Measurements from ENCODE around the gene RSRC1.
A peak's percentile ranks its signal among the peaks of the same experiment; 100 is the strongest.

The RSRC1 gene

GRCh38 chr3:158570999-158571702 lies 461.3 kb downstream of the RSRC1 start, which contains the start of gene MLF1:
MLF1 (plus strand) TSS chr3:158571194; CDS start chr3:158571301, 107 bp downstream.
- H2BK120ac ChIP-seq (ENCODE audit: low read depth, low read length): no peak within 1 kb of the TSS
- peak within 1 kb of the TSS; percentile 82 for H3K4me3 ChIP-seq (ENCODE audit: low read length)
- H2BK5ac ChIP-seq (ENCODE audit: low read length): no peak within 1 kb of the TSS
- H4K8ac ChIP-seq (ENCODE audit: low read depth, low read length): no peak within 1 kb of the TSS
- no peaks in the 10 kb centered on the region for H3K79me2 ChIP-seq (ENCODE audit: control insufficient read depth, insufficient read depth, low read length)
- H4K5ac ChIP-seq (ENCODE audit: low read length): no peak within 1 kb of the TSS
- peak within 1 kb of the TSS; percentile 99 for H3K4me2 ChIP-seq (ENCODE audit: low read length)
- H2BK15ac ChIP-seq (replicated peaks; ENCODE audit: low read depth): no peak within 1 kb of the TSS
- no peaks in the 10 kb centered on the region for H3K27me3 ChIP-seq (ENCODE audit: insufficient read depth, low read length, poor library complexity)
- H3K9ac ChIP-seq (ENCODE audit: low read length): peak within 1 kb of the TSS; percentile 63
- H3K27ac ChIP-seq (ENCODE audit: low read depth, low read length): no peak within 1 kb of the TSS
- peak; percentile 99 for DNase-seq
- H2AK5ac ChIP-seq (ENCODE audit: low read length): no peak within 1 kb of the TSS
- no peak within 1 kb of the TSS for H3K18ac ChIP-seq (ENCODE audit: low read length)
- H3K56ac ChIP-seq (ENCODE audit: low read length): peak within 1 kb of the TSS; percentile 89
- no CpG with 5 or more reads among the region's 51 CpGs for WGBS (ENCODE audit: extremely low coverage, insufficient coverage, low lambda C conversion rate)
- H3K23ac ChIP-seq (ENCODE audit: low read length): peak within 1 kb of the TSS; percentile 59
- H3K79me1 ChIP-seq (ENCODE audit: low read length): no peaks in the 10 kb centered on the region
- no peaks in the 10 kb centered on the region for H3K4me1 ChIP-seq (ENCODE audit: control insufficient read depth, low read depth, low read length)
- no peaks in the 10 kb centered on the region for H3K36me3 ChIP-seq (ENCODE audit: control insufficient read depth, insufficient read depth, low read length)
- H3K4ac ChIP-seq (ENCODE audit: low read depth, low read length): no peak within 1 kb of the TSS

DNA sequence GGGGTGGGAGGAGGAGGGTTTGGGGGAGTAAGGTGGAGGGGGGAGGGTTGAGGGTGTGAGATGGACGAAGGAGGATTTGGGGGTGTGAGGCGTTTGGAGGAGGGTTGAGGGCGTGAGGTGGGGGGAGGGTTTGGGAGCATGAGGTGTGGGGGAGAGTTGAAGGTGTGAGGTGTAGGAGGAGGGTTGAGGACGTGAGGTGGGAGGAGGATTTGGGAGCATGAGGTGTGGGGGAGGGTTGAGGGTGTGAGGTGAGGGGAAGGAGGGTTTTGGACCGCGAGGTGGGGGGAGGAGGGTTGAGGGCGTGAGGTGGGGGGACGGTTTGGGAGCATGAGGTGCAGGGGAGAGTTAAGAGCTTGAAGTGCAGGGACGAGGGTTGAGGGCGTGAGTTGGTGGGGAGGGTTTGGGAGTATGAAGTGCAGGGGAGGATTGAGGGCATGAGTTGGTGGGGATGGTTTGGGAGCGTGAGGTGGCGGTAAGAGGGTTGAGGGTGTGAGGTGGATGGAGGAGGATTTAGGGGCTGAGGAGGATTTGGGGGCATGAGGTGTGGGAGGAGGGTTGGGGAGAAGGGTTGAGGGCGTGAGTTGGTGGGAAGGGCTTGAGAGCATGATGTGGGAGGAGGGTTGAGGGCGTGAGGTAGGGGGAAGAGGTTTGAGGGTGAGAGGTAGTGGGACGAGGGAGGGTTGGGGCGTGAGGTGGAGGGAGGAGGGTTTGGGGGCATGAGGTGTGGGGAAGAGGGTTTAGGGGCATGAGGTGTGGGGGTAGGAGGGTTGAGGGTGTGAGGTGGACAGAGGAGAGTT lies 462.3 kb downstream of the RSRC1 start:
- Histone ChIP-seq H3K23ac (ENCODE audit: low read length) (no peak overlapping the region), H2BK120ac (ENCODE audit: low read depth, low read length) (no peak overlapping the region), H3K79me1 (ENCODE audit: low read length) (no peaks in the 10 kb centered on the region), H2AK5ac (ENCODE audit: low read length) (no peak overlapping the region), H3K79me2 (ENCODE audit: control insufficient read depth, insufficient read depth, low read length) (no peaks in the 10 kb centered on the region), H4K8ac (ENCODE audit: low read depth, low read length) (no peak overlapping the region), H2BK5ac (ENCODE audit: low read length) (no peak overlapping the region), H3K27ac (ENCODE audit: low read depth, low read length) (no peak overlapping the region), H3K4ac (ENCODE audit: low read depth, low read length) (no peak overlapping the region), H3K36me3 (ENCODE audit: control insufficient read depth, insufficient read depth, low read length) (no peaks in the 10 kb centered on the region), H2BK15ac (replicated peaks; ENCODE audit: low read depth) (no peak overlapping the region), H3K4me1 (ENCODE audit: control insufficient read depth, low read depth, low read length) (no peaks in the 10 kb centered on the region), H3K56ac (ENCODE audit: low read length) (no peak overlapping the region), H3K18ac (ENCODE audit: low read length) (no peak overlapping the region), H3K4me3 (ENCODE audit: low read length) (no peak overlapping the region), H3K9ac (ENCODE audit: low read length) (no peak overlapping the region), H3K27me3 (ENCODE audit: insufficient read depth, low read length, poor library complexity) (no peaks in the 10 kb centered on the region), H3K4me2 (ENCODE audit: low read length) (no peak overlapping the region), H4K5ac (ENCODE audit: low read length) (no peak overlapping the region)
- DNase-seq: no peak
- WGBS (ENCODE audit: extremely low coverage, insufficient coverage, low lambda C conversion rate): 97% methylated on average over 15 of the region's 16 CpGs

GRCh38 chr3:158572766-158573060 lies 462.8 kb downstream of the RSRC1 start:
- H3K79me2 ChIP-seq (ENCODE audit: control insufficient read depth, insufficient read depth, low read length): no peaks in the 10 kb centered on the region
- no peak overlapping the region for H4K8ac ChIP-seq (ENCODE audit: low read depth, low read length)
- no peak overlapping the region for H2BK120ac ChIP-seq (ENCODE audit: low read depth, low read length)
- H3K4me1 ChIP-seq (ENCODE audit: control insufficient read depth, low read depth, low read length): no peaks in the 10 kb centered on the region
- H3K4me3 ChIP-seq (ENCODE audit: low read length): no peak overlapping the region
- no peak overlapping the region for H3K56ac ChIP-seq (ENCODE audit: low read length)
- H3K27ac ChIP-seq (ENCODE audit: low read depth, low read length): no peak overlapping the region
- H2AK5ac ChIP-seq (ENCODE audit: low read length): no peak overlapping the region
- no peak overlapping the region for H3K23ac ChIP-seq (ENCODE audit: low read length)
- no peak overlapping the region for H4K5ac ChIP-seq (ENCODE audit: low read length)
- WGBS (ENCODE audit: extremely low coverage, insufficient coverage, low lambda C conversion rate): 100% methylated on average over 1 of the region's 8 CpGs
- no peaks in the 10 kb centered on the region for H3K36me3 ChIP-seq (ENCODE audit: control insufficient read depth, insufficient read depth, low read length)
- H3K9ac ChIP-seq (ENCODE audit: low read length): no peak overlapping the region
- H3K4me2 ChIP-seq (ENCODE audit: low read length): no peak overlapping the region
- no peak overlapping the region for H2BK15ac ChIP-seq (replicated peaks; ENCODE audit: low read depth)
- H3K4ac ChIP-seq (ENCODE audit: low read depth, low read length): no peak overlapping the region
- H2BK5ac ChIP-seq (ENCODE audit: low read length): no peak overlapping the region
- H3K27me3 ChIP-seq (ENCODE audit: insufficient read depth, low read length, poor library complexity): no peaks in the 10 kb centered on the region
- H3K79me1 ChIP-seq (ENCODE audit: low read length): no peaks in the 10 kb centered on the region
- no peak for DNase-seq
- H3K18ac ChIP-seq (ENCODE audit: low read length): no peak overlapping the region

DNA sequence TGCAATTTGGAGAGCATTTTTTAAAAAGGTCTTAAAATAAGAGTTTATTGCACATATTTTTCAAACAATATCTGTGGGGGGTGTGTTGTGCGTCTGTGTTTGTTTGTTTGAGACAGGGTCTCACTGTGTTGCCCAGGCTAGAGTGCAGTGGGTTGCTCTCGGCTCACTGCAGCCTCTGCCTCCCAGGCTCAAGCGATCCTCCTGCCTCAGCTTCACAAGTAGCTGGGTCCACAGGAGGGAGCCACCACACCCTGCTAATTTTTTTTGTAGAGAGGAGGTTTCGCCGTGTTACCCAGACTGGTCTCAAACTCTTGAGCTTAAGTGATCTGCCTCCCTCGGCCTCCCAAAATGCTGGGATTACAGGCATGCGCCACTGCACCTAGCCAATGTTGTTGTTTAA lies 463.8 kb downstream of the RSRC1 start:
- no peak overlapping the region for H3K4me3 ChIP-seq (ENCODE audit: low read length)
- no peaks in the 10 kb centered on the region for H3K4me1 ChIP-seq (ENCODE audit: control insufficient read depth, low read depth, low read length)
- H3K23ac ChIP-seq (ENCODE audit: low read length): no peak overlapping the region
- H3K79me1 ChIP-seq (ENCODE audit: low read length): no peaks in the 10 kb centered on the region
- no peak overlapping the region for H3K56ac ChIP-seq (ENCODE audit: low read length)
- no peak overlapping the region for H3K9ac ChIP-seq (ENCODE audit: low read length)
- no CpG with 5 or more reads among the region's 7 CpGs for WGBS (ENCODE audit: extremely low coverage, insufficient coverage, low lambda C conversion rate)
- no peak overlapping the region for H2BK120ac ChIP-seq (ENCODE audit: low read depth, low read length)
- no peaks in the 10 kb centered on the region for H3K36me3 ChIP-seq (ENCODE audit: control insufficient read depth, insufficient read depth, low read length)
- H3K79me2 ChIP-seq (ENCODE audit: control insufficient read depth, insufficient read depth, low read length): no peaks in the 10 kb centered on the region
- no peak overlapping the region for H4K5ac ChIP-seq (ENCODE audit: low read length)
- no peak overlapping the region for H2BK15ac ChIP-seq (replicated peaks; ENCODE audit: low read depth)
- H3K27me3 ChIP-seq (ENCODE audit: insufficient read depth, low read length, poor library complexity): no peaks in the 10 kb centered on the region
- H3K18ac ChIP-seq (ENCODE audit: low read length): no peak overlapping the region
- H3K4ac ChIP-seq (ENCODE audit: low read depth, low read length): no peak overlapping the region
- H2AK5ac ChIP-seq (ENCODE audit: low read length): no peak overlapping the region
- no peak overlapping the region for H3K4me2 ChIP-seq (ENCODE audit: low read length)
- H3K27ac ChIP-seq (ENCODE audit: low read depth, low read length): no peak overlapping the region
- no peak overlapping the region for H4K8ac ChIP-seq (ENCODE audit: low read depth, low read length)
- DNase-seq: peak; percentile 76
- H2BK5ac ChIP-seq (ENCODE audit: low read length): no peak overlapping the region

GRCh38 chr3:158574646-158575045 lies 464.8 kb downstream of the RSRC1 start:
- Histone ChIP-seq H3K4me2 (ENCODE audit: low read length) (no peak overlapping the region), H3K56ac (ENCODE audit: low read length) (no peak overlapping the region), H3K79me1 (ENCODE audit: low read length) (no peaks in the 10 kb centered on the region), H3K4me3 (ENCODE audit: low read length) (no peak overlapping the region), H3K23ac (ENCODE audit: low read length) (no peak overlapping the region), H2BK120ac (ENCODE audit: low read depth, low read length) (no peak overlapping the region), H3K27ac (ENCODE audit: low read depth, low read length) (no peak overlapping the region), H3K4ac (ENCODE audit: low read depth, low read length) (no peak overlapping the region), H2AK5ac (ENCODE audit: low read length) (no peak overlapping the region), H2BK15ac (replicated peaks; ENCODE audit: low read depth) (no peak overlapping the region), H3K4me1 (ENCODE audit: control insufficient read depth, low read depth, low read length) (no peaks in the 10 kb centered on the region), H4K5ac (ENCODE audit: low read length) (no peak overlapping the region), H3K18ac (ENCODE audit: low read length) (no peak overlapping the region), H3K79me2 (ENCODE audit: control insufficient read depth, insufficient read depth, low read length) (no peaks in the 10 kb centered on the region), H3K9ac (ENCODE audit: low read length) (no peak overlapping the region), H4K8ac (ENCODE audit: low read depth, low read length) (no peak overlapping the region), H3K36me3 (ENCODE audit: control insufficient read depth, insufficient read depth, low read length) (no peaks in the 10 kb centered on the region), H3K27me3 (ENCODE audit: insufficient read depth, low read length, poor library complexity) (no peaks in the 10 kb centered on the region), H2BK5ac (ENCODE audit: low read length) (no peak overlapping the region)
- no CpG with 5 or more reads among the region's 1 CpG for WGBS (ENCODE audit: extremely low coverage, insufficient coverage, low lambda C conversion rate)
- DNase-seq: no peak

All from mesendoderm (in vitro differentiated cells).